ENCODE results near the gene XDH. TPM values are rescaled to one million over a fixed set of nuclear protein-coding genes. Genes with fewer than 3 reads are reported as not detected.

The XDH gene
- total and polyA plus RNA-seq, 4 donors, result under 0.01 to 0.06 (median 0.04) TPM

DNA sequence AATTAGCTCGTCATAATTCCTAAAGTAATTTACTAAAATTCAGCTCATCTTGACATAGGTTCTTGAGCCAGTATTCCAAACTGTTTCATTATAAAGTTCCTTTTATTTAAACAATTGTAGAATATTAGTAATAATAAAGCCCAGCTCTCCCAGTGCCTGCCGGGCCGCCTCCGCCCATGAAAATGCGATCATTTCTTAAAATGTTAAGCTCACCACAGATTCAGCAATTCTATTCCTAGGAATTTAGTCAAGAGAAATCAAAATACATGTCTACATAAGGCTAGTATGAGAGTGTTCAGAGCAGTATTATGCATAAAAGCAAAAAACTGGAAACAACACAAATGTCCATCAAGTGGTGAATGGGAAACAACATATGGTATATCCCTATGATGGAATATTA lies 52.0 kb downstream of the XDH start:
- no peak for DNase-seq (ENCODE audit: low read depth in 4 of 6, low spot score in 6 of 6)
- no CpG with 5 or more reads among the region's 5 CpGs for WGBS (ENCODE audit: insufficient coverage)
- H3K4me1 ChIP-seq (ENCODE audit: control insufficient read depth, insufficient read depth, low read length), result no peaks in the 10 kb centered on the region
- H3K4me3 ChIP-seq (ENCODE audit: low read depth, low read length), result no peak overlapping the region
- no peaks in the 10 kb centered on the region for H3K27me3 ChIP-seq (ENCODE audit: control insufficient read depth, insufficient read depth, low read length)
- no peaks in the 10 kb centered on the region for H3K36me3 ChIP-seq (ENCODE audit: control insufficient read depth, insufficient read depth, low read length)
- H3K27ac ChIP-seq (ENCODE audit: low read depth, low read length), result no peak overlapping the region
- H3K9me3 ChIP-seq (ENCODE audit: control insufficient read depth, insufficient read depth, low read length), result no peaks in the 10 kb centered on the region

DNA sequence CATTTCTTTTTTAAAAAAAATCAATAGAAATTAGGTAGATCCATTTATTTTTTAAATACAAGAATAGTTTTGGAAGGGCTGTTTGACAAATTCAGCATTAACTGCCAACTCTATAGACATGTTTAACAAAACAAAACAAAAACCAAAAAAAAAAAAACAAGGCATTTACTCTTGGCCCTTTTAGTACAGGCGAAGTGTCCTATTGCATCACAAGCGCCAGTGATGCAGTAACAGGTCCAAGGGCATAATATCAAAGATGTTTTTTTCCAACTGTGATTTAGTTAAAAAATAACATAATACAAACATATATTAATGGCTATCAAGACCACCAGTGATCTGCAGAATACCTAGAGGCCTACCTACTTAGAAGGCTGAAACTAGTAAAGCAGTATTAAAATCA lies 55.3 kb downstream of the XDH start:
- Histone ChIP-seq H3K36me3 (ENCODE audit: control insufficient read depth, insufficient read depth, low read length) (no peaks in the 10 kb centered on the region), H3K4me3 (ENCODE audit: low read depth, low read length) (no peak overlapping the region), H3K9me3 (ENCODE audit: control insufficient read depth, insufficient read depth, low read length) (no peaks in the 10 kb centered on the region), H3K27me3 (ENCODE audit: control insufficient read depth, insufficient read depth, low read length) (no peaks in the 10 kb centered on the region), H3K27ac (ENCODE audit: low read depth, low read length) (no peak overlapping the region), H3K4me1 (ENCODE audit: control insufficient read depth, insufficient read depth, low read length) (no peaks in the 10 kb centered on the region)
- WGBS (ENCODE audit: insufficient coverage), result no CpG with 5 or more reads among the region's 2 CpGs
- no peak for DNase-seq (ENCODE audit: low read depth in 4 of 6, low spot score in 6 of 6)

DNA sequence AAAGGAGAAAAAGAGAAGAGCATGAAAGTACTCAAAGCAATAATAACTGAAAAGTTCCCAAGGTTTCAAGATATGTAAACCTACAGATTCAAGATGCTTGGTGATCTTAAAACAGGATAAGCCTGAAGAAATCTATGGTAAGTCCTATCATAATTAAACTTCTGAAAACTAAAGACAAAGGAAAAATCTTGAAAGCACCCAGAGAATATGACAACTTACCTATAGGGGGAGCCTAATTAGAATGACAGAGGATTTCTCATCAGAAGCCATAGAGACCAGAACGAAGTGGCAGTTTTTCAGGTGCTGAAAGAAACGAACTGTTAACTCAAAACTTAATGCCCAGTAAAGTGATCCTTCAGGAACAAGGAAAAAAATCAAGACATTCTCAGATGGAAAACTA lies 59.7 kb downstream of the XDH start:
- Histone ChIP-seq H3K27ac (ENCODE audit: low read depth, low read length) (no peak overlapping the region), H3K4me1 (ENCODE audit: control insufficient read depth, insufficient read depth, low read length) (no peaks in the 10 kb centered on the region), H3K36me3 (ENCODE audit: control insufficient read depth, insufficient read depth, low read length) (no peaks in the 10 kb centered on the region), H3K27me3 (ENCODE audit: control insufficient read depth, insufficient read depth, low read length) (no peaks in the 10 kb centered on the region), H3K9me3 (ENCODE audit: control insufficient read depth, insufficient read depth, low read length) (no peaks in the 10 kb centered on the region), H3K4me3 (ENCODE audit: low read depth, low read length) (no peak overlapping the region)
- no peak for DNase-seq (ENCODE audit: low read depth in 4 of 6, low spot score in 6 of 6)
- WGBS (ENCODE audit: insufficient coverage), result no CpG with 5 or more reads among the region's 2 CpGs

DNA sequence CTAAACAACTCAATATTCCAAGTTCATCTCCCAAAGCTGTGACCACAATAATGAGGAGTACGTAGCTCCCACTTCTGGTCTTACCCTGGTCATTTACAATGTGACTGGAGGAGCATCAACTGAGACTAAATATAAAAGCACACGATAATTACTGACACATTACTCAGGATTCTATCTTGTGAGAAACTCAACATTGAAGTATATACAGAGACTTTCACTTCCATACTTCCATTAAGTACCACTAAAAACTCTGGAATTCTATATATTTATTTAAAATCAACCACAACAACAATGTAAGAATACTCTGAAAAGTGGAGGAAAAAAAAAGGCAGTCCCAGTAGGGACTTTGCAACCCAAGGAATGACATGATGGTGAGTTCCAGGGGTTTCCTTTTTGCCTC lies 61.4 kb downstream of the XDH start:
- no peaks in the 10 kb centered on the region for H3K4me1 ChIP-seq (ENCODE audit: control insufficient read depth, insufficient read depth, low read length)
- no CpG with 5 or more reads among the region's 2 CpGs for WGBS (ENCODE audit: insufficient coverage)
- H3K27me3 ChIP-seq (ENCODE audit: control insufficient read depth, insufficient read depth, low read length), result no peaks in the 10 kb centered on the region
- no peaks in the 10 kb centered on the region for H3K9me3 ChIP-seq (ENCODE audit: control insufficient read depth, insufficient read depth, low read length)
- H3K4me3 ChIP-seq (ENCODE audit: low read depth, low read length), result no peak overlapping the region
- H3K36me3 ChIP-seq (ENCODE audit: control insufficient read depth, insufficient read depth, low read length), result no peaks in the 10 kb centered on the region
- DNase-seq (ENCODE audit: low read depth in 4 of 6, low spot score in 6 of 6), result no peak
- no peak overlapping the region for H3K27ac ChIP-seq (ENCODE audit: low read depth, low read length)

DNA sequence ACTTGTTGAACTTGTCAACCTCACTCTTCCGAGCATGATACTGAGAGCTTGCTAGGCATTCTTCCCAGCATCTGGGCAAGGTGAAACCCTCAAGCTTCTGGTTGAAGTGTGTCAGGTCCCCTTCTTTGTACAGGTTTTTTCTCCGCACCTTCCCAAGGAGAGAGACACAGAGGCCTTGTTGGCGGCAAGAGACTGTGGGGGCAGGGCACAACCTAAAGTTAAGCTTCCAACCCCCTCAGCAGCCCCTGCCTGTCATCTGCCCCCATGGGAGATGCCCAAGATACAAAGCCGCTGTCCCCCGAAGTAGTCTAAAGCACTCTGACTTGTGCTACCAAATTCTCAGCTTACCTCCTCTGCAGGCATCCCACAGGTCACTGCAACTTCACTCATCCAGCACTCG lies 64.9 kb downstream of the XDH start:
- no peak overlapping the region for H3K27ac ChIP-seq (ENCODE audit: low read depth, low read length)
- no peaks in the 10 kb centered on the region for H3K27me3 ChIP-seq (ENCODE audit: control insufficient read depth, insufficient read depth, low read length)
- no peak for DNase-seq (ENCODE audit: low read depth in 4 of 6, low spot score in 6 of 6)
- H3K36me3 ChIP-seq (ENCODE audit: control insufficient read depth, insufficient read depth, low read length), result no peaks in the 10 kb centered on the region
- H3K9me3 ChIP-seq (ENCODE audit: control insufficient read depth, insufficient read depth, low read length), result no peaks in the 10 kb centered on the region
- H3K4me3 ChIP-seq (ENCODE audit: low read depth, low read length), result no peak overlapping the region
- H3K4me1 ChIP-seq (ENCODE audit: control insufficient read depth, insufficient read depth, low read length), result no peaks in the 10 kb centered on the region
- 94% methylated on average over 5 of the region's 6 CpGs for WGBS (ENCODE audit: insufficient coverage)

DNA sequence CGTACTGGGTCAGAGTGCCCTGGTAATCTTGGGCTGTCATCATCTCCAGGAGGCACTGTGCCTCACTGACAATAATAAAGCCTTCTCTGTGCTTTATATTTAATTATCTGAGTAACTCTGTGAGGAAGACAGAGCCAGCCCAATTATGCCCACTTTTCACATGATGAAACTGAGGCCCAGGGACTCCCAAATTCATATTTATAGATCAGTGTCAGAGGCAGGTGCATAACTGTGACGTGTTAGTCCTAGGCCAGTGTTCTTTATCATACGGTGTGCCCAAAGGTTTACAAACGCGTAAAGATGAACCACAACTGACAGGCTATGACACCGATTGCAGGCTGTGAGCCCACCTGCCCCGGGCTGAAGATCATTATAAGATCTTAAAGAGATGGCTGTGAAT lies 65.4 kb downstream of the XDH start:
- H3K9me3 ChIP-seq (ENCODE audit: control insufficient read depth, insufficient read depth, low read length), result no peaks in the 10 kb centered on the region
- H3K4me3 ChIP-seq (ENCODE audit: low read depth, low read length), result no peak overlapping the region
- no peaks in the 10 kb centered on the region for H3K27me3 ChIP-seq (ENCODE audit: control insufficient read depth, insufficient read depth, low read length)
- WGBS (ENCODE audit: insufficient coverage), result 100% methylated on average over 5 of the region's 7 CpGs
- H3K27ac ChIP-seq (ENCODE audit: low read depth, low read length), result no peak overlapping the region
- no peak for DNase-seq (ENCODE audit: low read depth in 4 of 6, low spot score in 6 of 6)
- no peaks in the 10 kb centered on the region for H3K4me1 ChIP-seq (ENCODE audit: control insufficient read depth, insufficient read depth, low read length)
- H3K36me3 ChIP-seq (ENCODE audit: control insufficient read depth, insufficient read depth, low read length), result no peaks in the 10 kb centered on the region

DNA sequence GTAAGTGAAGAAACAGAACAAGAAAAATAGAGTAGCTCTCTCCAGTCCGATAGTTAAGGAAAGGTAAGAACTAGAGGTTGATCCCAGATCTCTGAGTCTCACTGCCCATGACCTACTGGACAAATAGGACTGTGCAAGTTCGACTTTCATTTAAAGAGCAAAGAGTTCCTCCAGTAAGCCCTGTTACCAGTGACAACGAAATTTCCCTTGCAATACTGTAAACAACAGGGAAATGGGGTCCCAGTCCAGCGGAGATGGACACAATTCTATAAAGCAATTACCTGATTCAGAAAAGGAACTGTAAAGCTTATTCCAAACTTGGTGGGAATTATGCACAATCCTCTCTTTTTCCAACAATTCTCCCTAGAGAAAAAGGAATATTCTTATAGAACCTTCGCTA lies 65.9 kb downstream of the XDH start:
- Histone ChIP-seq H3K36me3 (ENCODE audit: control insufficient read depth, insufficient read depth, low read length) (no peaks in the 10 kb centered on the region), H3K27ac (ENCODE audit: low read depth, low read length) (no peak overlapping the region), H3K9me3 (ENCODE audit: control insufficient read depth, insufficient read depth, low read length) (no peaks in the 10 kb centered on the region), H3K4me1 (ENCODE audit: control insufficient read depth, insufficient read depth, low read length) (no peaks in the 10 kb centered on the region), H3K4me3 (ENCODE audit: low read depth, low read length) (no peak overlapping the region), H3K27me3 (ENCODE audit: control insufficient read depth, insufficient read depth, low read length) (no peaks in the 10 kb centered on the region)
- WGBS (ENCODE audit: insufficient coverage), result 92% methylated on average over 3 of the region's 5 CpGs
- DNase-seq (ENCODE audit: low read depth in 4 of 6, low spot score in 6 of 6), result no peak

DNA sequence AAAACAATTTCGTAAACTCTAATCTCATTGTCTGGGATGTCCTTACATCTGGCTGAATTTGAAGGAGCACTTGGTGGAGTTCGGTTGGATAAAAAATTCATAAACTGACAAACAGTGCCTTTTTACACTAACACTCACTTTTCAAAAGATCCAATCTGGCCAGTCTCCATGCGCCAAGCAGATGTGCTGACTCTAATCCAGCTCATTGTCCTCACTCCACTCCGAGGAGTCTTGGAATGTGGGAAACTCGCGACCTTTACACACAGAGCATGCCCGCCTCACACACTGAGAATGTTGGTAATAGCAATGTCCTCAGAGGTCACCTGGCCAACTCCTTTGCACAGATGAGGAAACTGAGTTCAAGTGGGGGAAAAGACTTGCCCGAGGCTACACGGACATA lies 66.8 kb downstream of the XDH start:
- DNase-seq (ENCODE audit: low read depth in 4 of 6, low spot score in 6 of 6), result no peak
- Histone ChIP-seq H3K4me1 (ENCODE audit: control insufficient read depth, insufficient read depth, low read length) (no peaks in the 10 kb centered on the region), H3K27ac (ENCODE audit: low read depth, low read length) (no peak overlapping the region), H3K36me3 (ENCODE audit: control insufficient read depth, insufficient read depth, low read length) (no peaks in the 10 kb centered on the region), H3K9me3 (ENCODE audit: control insufficient read depth, insufficient read depth, low read length) (no peaks in the 10 kb centered on the region), H3K27me3 (ENCODE audit: control insufficient read depth, insufficient read depth, low read length) (no peaks in the 10 kb centered on the region), H3K4me3 (ENCODE audit: low read depth, low read length) (no peak overlapping the region)
- WGBS (ENCODE audit: insufficient coverage), result 93% methylated on average over 4 of the region's 9 CpGs

DNA sequence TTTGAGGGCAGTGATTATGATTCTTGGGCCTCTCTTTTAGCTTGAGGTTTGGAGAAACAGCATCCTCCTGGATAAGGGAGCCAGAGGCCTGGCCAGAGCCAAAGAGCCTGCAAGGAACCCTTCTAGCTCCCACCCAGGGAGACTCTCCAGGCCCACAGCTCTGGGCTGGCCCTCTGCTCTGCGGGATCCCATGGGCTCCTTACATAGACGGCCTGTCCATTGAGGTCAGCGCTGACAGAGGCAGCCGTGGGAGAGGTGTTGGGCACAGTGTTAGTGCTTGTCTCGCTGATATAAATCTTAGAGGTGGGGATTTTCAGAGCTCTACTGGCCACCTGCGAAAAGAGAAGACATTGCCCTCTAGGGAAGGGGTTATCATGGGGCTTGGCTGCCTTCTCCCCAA lies 67.2 kb downstream of the XDH start:
- no peaks in the 10 kb centered on the region for H3K36me3 ChIP-seq (ENCODE audit: control insufficient read depth, insufficient read depth, low read length)
- no peaks in the 10 kb centered on the region for H3K4me1 ChIP-seq (ENCODE audit: control insufficient read depth, insufficient read depth, low read length)
- no peaks in the 10 kb centered on the region for H3K27me3 ChIP-seq (ENCODE audit: control insufficient read depth, insufficient read depth, low read length)
- no peak overlapping the region for H3K4me3 ChIP-seq (ENCODE audit: low read depth, low read length)
- WGBS (ENCODE audit: insufficient coverage), result 87% methylated on average over 5 of the region's 6 CpGs
- H3K9me3 ChIP-seq (ENCODE audit: control insufficient read depth, insufficient read depth, low read length), result no peaks in the 10 kb centered on the region
- DNase-seq (ENCODE audit: low read depth in 4 of 6, low spot score in 6 of 6), result no peak
- H3K27ac ChIP-seq (ENCODE audit: low read depth, low read length), result no peak overlapping the region

DNA sequence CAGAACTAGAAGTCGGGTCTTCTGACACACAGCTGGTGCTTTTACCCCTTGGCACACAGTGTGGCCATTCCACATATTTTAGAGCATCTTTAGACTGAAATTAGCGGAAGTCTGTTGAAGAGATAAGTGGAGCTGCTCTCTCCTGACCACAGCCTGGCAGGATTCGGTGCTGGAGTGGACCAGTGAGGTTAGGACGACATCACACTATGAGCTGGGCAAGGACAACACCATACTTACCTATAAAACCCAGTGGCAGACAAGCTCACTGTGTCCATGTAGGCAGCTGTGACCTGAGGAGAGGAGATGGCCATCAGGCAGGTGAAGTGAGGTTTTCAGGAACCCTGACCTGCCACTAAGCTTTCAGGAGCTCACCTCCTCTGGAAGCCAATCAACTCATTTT lies 70.1 kb downstream of the XDH start:
- H3K4me1 ChIP-seq (ENCODE audit: control insufficient read depth, insufficient read depth, low read length), result no peaks in the 10 kb centered on the region
- no peaks in the 10 kb centered on the region for H3K27me3 ChIP-seq (ENCODE audit: control insufficient read depth, insufficient read depth, low read length)
- WGBS (ENCODE audit: insufficient coverage), result 79% methylated on average over 1 of the region's 4 CpGs
- no peak overlapping the region for H3K27ac ChIP-seq (ENCODE audit: low read depth, low read length)
- no peaks in the 10 kb centered on the region for H3K36me3 ChIP-seq (ENCODE audit: control insufficient read depth, insufficient read depth, low read length)
- no peak for DNase-seq (ENCODE audit: low read depth in 4 of 6, low spot score in 6 of 6)
- no peak overlapping the region for H3K4me3 ChIP-seq (ENCODE audit: low read depth, low read length)
- no peaks in the 10 kb centered on the region for H3K9me3 ChIP-seq (ENCODE audit: control insufficient read depth, insufficient read depth, low read length)
